Endothelial cell of umbilical vein (primary cell): ENCODE measurements around the gene NFKBIE. TPM values are rescaled to one million over a fixed set of nuclear protein-coding genes. Genes with fewer than 3 reads are reported as not detected.

Experiments used
- BruUV-seq: library from RNA; stranded (reverse); fragments of 400-500 nt; replicated peaks from 2 replicates; lab custom pipeline; 2021; lab: Mats Ljungman, UMichigan
- CTCF ChIA-PET: fragments of 300-600, 350-600 bp; sonication (Branson Sonifier 250); formaldehyde crosslinking; loops from one replicate; lab custom pipeline; 2021; ENCODE audit warnings: antibody characterized with exemption, inconsistent platforms; lab: Charles Lee
- POLR2A ChIA-PET: fragments of 300-600, 350-600 bp; sonication (Branson Sonifier 250); formaldehyde crosslinking; loops from one replicate; lab custom pipeline; 2021; ENCODE audit warnings: antibody characterized with exemption, inconsistent platforms; lab: Charles Lee
- DNase-seq: peaks from one replicate; pipeline ENCODE4 v3.0.0-alpha.2; 2011; ENCODE audit warnings: low read depth, low spot score
- FAIRE-seq: peaks from 2 replicates; lab custom pipeline; 2011; peaks lifted over from hg19 to GRCh38; lab: Jason Lieb, UNC
- H2AFZ ChIP-seq: 2 replicates; pipeline ENCODE4 v1.6.0; 2012; ENCODE audit warnings: low read depth, low read length, control low read depth, inconsistent platforms
- H3K27ac ChIP-seq: 2 replicates; pipeline ENCODE4 v1.5.1; 2011; ENCODE audit warnings: low read depth, mild to moderate bottlenecking, control low read depth, low read length, moderate library complexity; ENCODE audit not compliant: insufficient read depth
- H3K27me3 ChIP-seq, 2 experiments: 2 replicates each; pipeline versions ENCODE4 v1.6.0 to v1.6.1; 2011; ENCODE audit warnings: low read length in 2 of 2, mixed read lengths in 1 of 2; ENCODE audit not compliant: control insufficient read depth in 2 of 2, insufficient read depth in 2 of 2
- H3K36me3 ChIP-seq, 2 experiments: 2 replicates in 1 of 2; 3 replicates in 1 of 2; pipeline ENCODE4 v1.5.1; 2011; ENCODE audit warnings: low read length in 2 of 2, mild to moderate bottlenecking in 1 of 2, moderate library complexity in 1 of 2; ENCODE audit not compliant: control insufficient read depth in 2 of 2, insufficient read depth in 2 of 2; ENCODE audit errors: extremely low read depth in 1 of 2
- H3K4me1 ChIP-seq: 3 replicates; pipeline ENCODE4 v1.5.1; 2011; ENCODE audit warnings: mild to moderate bottlenecking, low read length; ENCODE audit not compliant: control insufficient read depth, insufficient read depth; ENCODE audit errors: extremely low read depth
- H3K4me2 ChIP-seq: 2 replicates; pipeline ENCODE4 v1.6.1; 2011; ENCODE audit warnings: low read length, control low read depth, mixed read lengths; ENCODE audit not compliant: insufficient read depth
- H3K4me3 ChIP-seq, 3 experiments: fragments of 200-600 bp in 1 of 3; sonication (generic), shearing (Covaris generic) in 1 of 3; replicated peaks in 1 of 3; 2 replicates each; pipeline ENCODE4 v1.5.1; 2011 to 2016; ENCODE audit warnings: control low read depth in 3 of 3, low read length in 3 of 3, mild to moderate bottlenecking in 2 of 3, inconsistent platforms in 1 of 3, low read depth in 1 of 3, moderate library complexity in 1 of 3; ENCODE audit not compliant: insufficient read depth in 1 of 3
- H3K79me2 ChIP-seq: 2 replicates; pipeline ENCODE4 v1.6.0; 2012; ENCODE audit warnings: low read length, inconsistent platforms; ENCODE audit not compliant: control insufficient read depth, insufficient read depth
- H3K9ac ChIP-seq: replicated peaks from 2 replicates; pipeline ENCODE3; 2011; ENCODE audit warnings: low read length, control low read depth; ENCODE audit not compliant: insufficient read depth; ENCODE audit errors: extremely low read depth
- H3K9me1 ChIP-seq: replicated peaks from 3 replicates; pipeline ENCODE4 v1.6.0; 2011; ENCODE audit warnings: mild to moderate bottlenecking, low read length; ENCODE audit not compliant: control insufficient read depth, insufficient read depth; ENCODE audit errors: extremely low read depth
- H3K9me3 ChIP-seq: replicated peaks from 2 replicates; pipeline ENCODE4 v1.5.1; 2012; ENCODE audit warnings: low read length, inconsistent platforms; ENCODE audit not compliant: control insufficient read depth, insufficient read depth
- H4K20me1 ChIP-seq: replicated peaks from 2 replicates; pipeline ENCODE3; 2011; ENCODE audit warnings: mild to moderate bottlenecking, low read length; ENCODE audit not compliant: control insufficient read depth, insufficient read depth; ENCODE audit errors: extremely low read depth
- EZH2 ChIP-seq: IDR thresholded peaks from 2 replicates; pipeline ENCODE4 v1.6.1; 2012; ENCODE audit warnings: borderline replicate concordance, low read depth, mild to moderate bottlenecking, moderate library complexity, low read length, inconsistent platforms; ENCODE audit not compliant: severe bottlenecking
- POLR2A ChIP-seq: IDR thresholded peaks from 2 replicates; pipeline ENCODE4 v1.6.1; 2012; ENCODE audit warnings: low read depth, mild to moderate bottlenecking, control low read depth, low read length
- dilution Hi-C: fragments of 300-500 bp; cut with MboI; formaldehyde crosslinking; loops from one replicate; pipeline ENCODE4 v1.15.0; 2019; ENCODE audit warnings: low sequenced_read_pairs; ENCODE audit not compliant: extremely low pct_ligation_motif_present
- intact Hi-C: fragments of 100-400 bp; cut with micrococcal nuclease; formaldehyde crosslinking; loops from one replicate; pipeline ENCODE4 v1.10.0; 2022
- polyA plus RNA-seq, 4 experiments: library from polyadenylated mRNA; depleted of rRNA in 3 of 4; stranded (reverse) in 3 of 4; unstranded in 1 of 4; fragments of >200 nt; gene quantifications; 2 replicates each; pipeline versions ENCODE4 v1.2.1 to v1.2.3, GENCODE V29; 2011 to 2012; ENCODE audit warnings: missing spikeins in 1 of 4
- total RNA-seq: library from RNA; stranded (reverse); gene quantifications from 2 replicates; pipeline ENCODE4 v1.2.3, GENCODE V29; 2021
- TF ChIP-seq, protein P1 (sequence below), 2 donors: IDR thresholded peaks; 1 replicate in 1 of 2; 2 replicates in 1 of 2; pipeline ENCODE4 v1.5.1; 2011; ENCODE audit warnings: low read length in 2 of 2, mild to moderate bottlenecking in 2 of 2, moderate library complexity in 2 of 2, control low read depth in 1 of 2, inconsistent platforms in 1 of 2, low read depth in 1 of 2; ENCODE audit not compliant: insufficient read depth in 1 of 2; ENCODE audit errors: extremely low read depth in 1 of 2

Gene NFKBIE
- total and polyA plus RNA-seq, 2 donors (not counting 3 experiments of a cell fraction or from before 2014, with no cell fraction given), result 19.0 to 22.6 TPM

DNA sequence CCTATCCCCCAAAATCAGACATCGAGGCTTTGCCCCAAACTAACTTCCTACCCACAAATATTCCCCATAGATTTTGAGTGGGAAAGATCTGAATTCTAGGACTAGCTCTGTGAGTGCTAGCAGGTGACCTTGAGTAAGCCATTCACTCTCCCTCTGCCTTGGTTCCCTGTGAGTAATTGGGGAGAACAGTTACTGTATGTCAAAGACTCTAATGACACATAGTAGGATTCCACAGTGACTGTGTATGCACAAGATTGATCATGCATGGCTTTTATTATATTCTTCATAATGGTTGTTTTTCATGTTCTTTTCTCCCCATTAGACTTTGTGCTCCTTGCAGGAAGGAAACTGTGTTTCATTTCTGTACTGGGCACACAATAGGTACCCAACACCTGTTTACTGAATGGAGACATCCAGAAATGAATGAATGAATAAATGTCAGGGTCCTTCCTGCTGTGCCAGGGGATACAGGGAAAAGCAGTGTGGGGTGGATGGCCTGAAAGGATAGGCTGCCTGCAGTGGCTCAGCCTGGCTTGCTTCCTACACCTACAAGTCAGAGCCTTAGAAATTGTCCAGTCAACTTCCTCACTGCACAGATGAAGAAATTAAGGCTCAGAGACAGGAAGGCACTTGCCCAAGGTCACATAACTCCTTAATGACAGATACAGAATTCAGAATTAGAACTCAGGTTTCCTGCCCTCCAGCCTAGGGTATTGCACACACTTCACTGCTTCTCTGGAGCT, 4.0 kb upstream of the NFKBIE start:
- H3K9me3 ChIP-seq, result no peaks in the 10 kb centered on the region
- H3K4me3 ChIP-seq, result no peak overlapping the region
- BruUV-seq, result no TSS peak
- H3K36me3 ChIP-seq, result no peaks in the 10 kb centered on the region
- dilution Hi-C loops, result no loop called here
- no peak overlapping the region for H2AFZ ChIP-seq
- no peaks in the 10 kb centered on the region for H4K20me1 ChIP-seq
- H3K9me1 ChIP-seq, result no peaks in the 10 kb centered on the region
- H3K27ac ChIP-seq, result no peak overlapping the region
- peaks cover 27 to 40% of the 10 kb centered on the region in 2 experiments for H3K27me3 ChIP-seq
- H3K4me1 ChIP-seq, result peaks cover 13% of the 10 kb centered on the region
- ChIA-PET POLR2A (no interaction called here), CTCF (interaction anchor here (0.6 to 6.2 kb wide), 6 partner anchors 9 to 187 kb away, joined by 3 to 154 read pairs (median 18); partner anchors contain the start of gene AARS2)
- no peak overlapping the region for H3K9ac ChIP-seq
- peaks cover under 1% of the 10 kb centered on the region for H3K79me2 ChIP-seq
- DNase-seq (no peak), FAIRE-seq (peak; percentile 83)
- no peak for TF ChIP-seq POLR2A
- no peak overlapping the region for H3K4me2 ChIP-seq
- intact Hi-C loops, result no loop called here

DNA sequence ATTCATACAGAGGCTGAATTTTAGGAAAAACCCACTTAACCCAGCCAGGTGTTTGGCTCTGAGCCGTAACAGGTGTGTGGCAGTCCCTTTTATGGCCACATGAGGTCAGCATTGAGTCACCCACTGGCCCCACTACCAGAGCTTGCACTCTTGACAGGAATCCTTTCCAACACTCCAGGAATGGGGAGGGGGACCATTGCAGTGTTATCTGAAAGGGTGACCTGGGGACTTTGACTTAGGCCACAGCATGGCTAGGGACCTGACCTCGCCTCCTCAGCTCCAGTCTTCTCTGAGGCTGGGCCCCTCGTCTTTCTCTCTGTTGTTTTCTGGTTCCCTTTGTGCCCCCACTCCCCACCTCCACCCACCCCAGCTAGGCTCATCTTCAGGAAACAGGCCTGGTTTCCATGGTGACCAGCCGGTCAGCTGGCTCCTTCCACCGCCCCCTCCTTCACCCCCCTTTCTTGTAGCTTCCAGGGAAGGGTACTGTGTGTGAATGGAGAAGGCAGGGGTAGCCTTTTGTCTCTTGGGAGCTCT, 2.8 kb upstream of the NFKBIE start:
- no TSS peak for BruUV-seq
- Histone ChIP-seq H3K27me3 (peaks cover 26 to 39% of the 10 kb centered on the region in 2 experiments), H3K9ac (no peak overlapping the region), H4K20me1 (no peaks in the 10 kb centered on the region), H3K79me2 (peaks cover 12% of the 10 kb centered on the region), H3K36me3 (no peaks in the 10 kb centered on the region), H2AFZ (no peak overlapping the region), H3K4me2 (no peak overlapping the region), H3K4me1 (peaks cover 25% of the 10 kb centered on the region), H3K27ac (no peak overlapping the region), H3K9me1 (no peaks in the 10 kb centered on the region), H3K4me3 (no peak overlapping the region), H3K9me3 (no peaks in the 10 kb centered on the region)
- intact Hi-C loops, result loop anchor here (1.0 kb wide), 4 partner anchors 36 to 188 kb away; partner anchors contain the start of gene CDC5L
- ChIA-PET CTCF (interaction anchor here (0.7 to 6.2 kb wide), 29 partner anchors 8 to 201 kb away, joined by 3 to 154 read pairs (median 5); partner anchors contain the start of genes AARS2, CDC5L, SLC35B2 and SPATS1), POLR2A (interaction anchor here (0.6 kb wide), 1 partner anchor 21 kb away, joined by 3 read pairs; no protein-coding TSS in a partner anchor)
- dilution Hi-C loops, result no loop called here
- FAIRE-seq, result peak; percentile 93
- DNase-seq, result peak; percentile 69
- TF ChIP-seq EZH2, result no peak
- TF ChIP-seq, protein P1, sequence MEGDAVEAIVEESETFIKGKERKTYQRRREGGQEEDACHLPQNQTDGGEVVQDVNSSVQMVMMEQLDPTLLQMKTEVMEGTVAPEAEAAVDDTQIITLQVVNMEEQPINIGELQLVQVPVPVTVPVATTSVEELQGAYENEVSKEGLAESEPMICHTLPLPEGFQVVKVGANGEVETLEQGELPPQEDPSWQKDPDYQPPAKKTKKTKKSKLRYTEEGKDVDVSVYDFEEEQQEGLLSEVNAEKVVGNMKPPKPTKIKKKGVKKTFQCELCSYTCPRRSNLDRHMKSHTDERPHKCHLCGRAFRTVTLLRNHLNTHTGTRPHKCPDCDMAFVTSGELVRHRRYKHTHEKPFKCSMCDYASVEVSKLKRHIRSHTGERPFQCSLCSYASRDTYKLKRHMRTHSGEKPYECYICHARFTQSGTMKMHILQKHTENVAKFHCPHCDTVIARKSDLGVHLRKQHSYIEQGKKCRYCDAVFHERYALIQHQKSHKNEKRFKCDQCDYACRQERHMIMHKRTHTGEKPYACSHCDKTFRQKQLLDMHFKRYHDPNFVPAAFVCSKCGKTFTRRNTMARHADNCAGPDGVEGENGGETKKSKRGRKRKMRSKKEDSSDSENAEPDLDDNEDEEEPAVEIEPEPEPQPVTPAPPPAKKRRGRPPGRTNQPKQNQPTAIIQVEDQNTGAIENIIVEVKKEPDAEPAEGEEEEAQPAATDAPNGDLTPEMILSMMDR (IDR thresholded peaks at IDR 0.05; ENCODE audit: extremely low read depth in 1 of 2, insufficient read depth in 1 of 2, low read depth in 1 of 2, low read length in 2 of 2), result peak; percentile 93 to 96
